ENCODE results near the gene WRAP73. TPM values are rescaled to one million over a fixed set of nuclear protein-coding genes. Genes with fewer than 3 reads are reported as not detected.

WRAP73 gene
- total and polyA plus RNA-seq, 9 donors, result 5.3 to 18.0 (median 15.8) TPM

DNA sequence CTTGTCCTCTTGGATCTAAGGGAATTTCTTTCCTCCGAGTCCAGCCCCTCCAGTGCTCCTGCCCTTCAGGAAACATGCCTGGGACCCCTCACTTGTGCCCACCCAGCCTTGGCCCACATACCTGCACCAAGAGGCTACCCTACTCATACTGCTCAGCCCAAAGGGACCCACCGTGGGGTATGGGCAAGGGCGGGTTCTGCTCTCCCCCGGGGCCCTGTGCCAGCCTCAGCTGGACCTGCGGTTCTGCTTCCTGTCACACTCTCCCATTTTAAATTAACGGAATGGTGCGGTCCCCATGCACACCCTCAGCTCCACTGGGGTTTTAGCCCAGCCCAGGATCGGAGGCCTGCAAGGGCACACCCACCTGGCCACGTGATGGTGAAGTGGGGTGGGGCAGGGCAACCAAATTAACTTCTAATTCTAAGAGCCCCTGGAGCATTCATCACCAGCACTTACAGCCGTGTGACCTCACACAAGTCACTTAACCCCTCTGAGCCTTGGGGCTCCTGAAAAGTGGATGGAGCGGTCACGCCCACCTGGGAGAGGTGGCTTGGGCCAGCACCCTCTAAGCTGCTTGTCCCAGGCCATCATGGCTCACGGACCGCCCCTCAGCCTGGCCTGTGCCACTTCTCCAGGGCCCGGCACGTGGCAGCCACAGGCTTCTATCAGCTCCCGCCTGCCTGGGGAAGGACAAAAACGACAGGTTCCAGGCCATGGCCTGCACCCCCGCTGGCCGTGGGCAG lies 30.8 kb upstream of the WRAP73 start:
- no peaks in the 10 kb centered on the region for H3K27me3 ChIP-seq
- no peak for DNase-seq
- intact Hi-C loops (cut with DNase I), result no loop called here
- TF ChIP-seq EP300 (IDR thresholded peaks at IDR 0.05) (no peak), POLR2A (IDR thresholded peaks at IDR 0.05) (no peak)
- TF ChIP-seq, protein P1, sequence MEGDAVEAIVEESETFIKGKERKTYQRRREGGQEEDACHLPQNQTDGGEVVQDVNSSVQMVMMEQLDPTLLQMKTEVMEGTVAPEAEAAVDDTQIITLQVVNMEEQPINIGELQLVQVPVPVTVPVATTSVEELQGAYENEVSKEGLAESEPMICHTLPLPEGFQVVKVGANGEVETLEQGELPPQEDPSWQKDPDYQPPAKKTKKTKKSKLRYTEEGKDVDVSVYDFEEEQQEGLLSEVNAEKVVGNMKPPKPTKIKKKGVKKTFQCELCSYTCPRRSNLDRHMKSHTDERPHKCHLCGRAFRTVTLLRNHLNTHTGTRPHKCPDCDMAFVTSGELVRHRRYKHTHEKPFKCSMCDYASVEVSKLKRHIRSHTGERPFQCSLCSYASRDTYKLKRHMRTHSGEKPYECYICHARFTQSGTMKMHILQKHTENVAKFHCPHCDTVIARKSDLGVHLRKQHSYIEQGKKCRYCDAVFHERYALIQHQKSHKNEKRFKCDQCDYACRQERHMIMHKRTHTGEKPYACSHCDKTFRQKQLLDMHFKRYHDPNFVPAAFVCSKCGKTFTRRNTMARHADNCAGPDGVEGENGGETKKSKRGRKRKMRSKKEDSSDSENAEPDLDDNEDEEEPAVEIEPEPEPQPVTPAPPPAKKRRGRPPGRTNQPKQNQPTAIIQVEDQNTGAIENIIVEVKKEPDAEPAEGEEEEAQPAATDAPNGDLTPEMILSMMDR (IDR thresholded peaks at IDR 0.05), result no peak
- peaks cover 1% of the 10 kb centered on the region for H3K4me1 ChIP-seq (ENCODE audit: insufficient read depth)
- WGBS, 3 donors, result 76 to 87% (median 78%) methylated on average over 19 to 20 of the region's 20 CpGs
- no peaks in the 10 kb centered on the region for H3K36me3 ChIP-seq
- H3K27ac ChIP-seq, result no peak overlapping the region
- H3K9me3 ChIP-seq, result no peaks in the 10 kb centered on the region
- no peak overlapping the region for H3K4me3 ChIP-seq

GRCh38 chr1:3679799-3680453 lies 30.0 kb upstream of the WRAP73 start:
- TF ChIP-seq, protein P1 (IDR thresholded peaks at IDR 0.05), result no peak
- no peak for TF ChIP-seq POLR2A (IDR thresholded peaks at IDR 0.05)
- TF ChIP-seq EP300 (IDR thresholded peaks at IDR 0.05), result no peak
- Histone ChIP-seq H3K9me3 (no peaks in the 10 kb centered on the region), H3K27me3 (no peaks in the 10 kb centered on the region), H3K27ac (no peak overlapping the region), H3K4me1 (ENCODE audit: insufficient read depth) (peaks cover 1% of the 10 kb centered on the region), H3K36me3 (no peaks in the 10 kb centered on the region), H3K4me3 (no peak overlapping the region)
- 90 to 96% (median 94%) methylated on average over 9 of the region's 9 CpGs for WGBS, 3 donors
- intact Hi-C loops (cut with DNase I), result no loop called here
- no peak for DNase-seq

DNA sequence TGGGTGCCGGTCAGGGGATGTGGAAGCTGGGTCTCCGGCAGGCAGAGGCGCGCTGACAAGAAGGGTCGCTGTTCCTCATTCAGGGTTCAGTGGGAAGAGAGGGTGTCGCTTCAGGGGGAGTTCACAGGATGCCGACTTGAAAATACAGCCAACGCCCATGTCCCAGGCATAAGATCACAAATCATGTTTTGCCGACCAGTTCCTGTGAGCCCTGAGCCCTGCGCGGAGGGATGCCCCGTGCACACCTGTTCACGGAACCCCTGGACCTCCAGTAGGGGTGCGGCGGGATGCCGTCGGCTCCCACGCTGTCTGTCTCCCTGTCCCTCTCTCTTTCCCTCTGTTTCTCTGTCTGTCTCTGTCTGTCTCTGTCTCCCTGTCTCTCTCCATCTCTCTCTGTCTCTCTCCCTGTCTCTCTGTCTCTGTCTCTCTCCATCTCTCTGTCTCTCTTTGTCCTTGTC lies 29.2 kb upstream of the WRAP73 start:
- 53 to 70% (median 60%) methylated on average over 18 of the region's 18 CpGs for WGBS, 3 donors
- intact Hi-C loops (cut with DNase I), result no loop called here
- H3K27me3 ChIP-seq, result no peaks in the 10 kb centered on the region
- H3K9me3 ChIP-seq, result no peaks in the 10 kb centered on the region
- H3K36me3 ChIP-seq, result no peaks in the 10 kb centered on the region
- no peak overlapping the region for H3K27ac ChIP-seq
- no peak overlapping the region for H3K4me3 ChIP-seq
- TF ChIP-seq, protein P1 (IDR thresholded peaks at IDR 0.05), result no peak
- DNase-seq, result no peak
- H3K4me1 ChIP-seq (ENCODE audit: insufficient read depth), result peaks cover 1% of the 10 kb centered on the region

GRCh38 chr1:3678361-3679097 lies 28.6 kb upstream of the WRAP73 start:
- Histone ChIP-seq H3K4me3 (no peak overlapping the region), H3K9me3 (no peaks in the 10 kb centered on the region), H3K36me3 (no peaks in the 10 kb centered on the region), H3K27ac (no peak overlapping the region), H3K27me3 (no peaks in the 10 kb centered on the region), H3K4me1 (ENCODE audit: insufficient read depth) (no peaks in the 10 kb centered on the region)
- WGBS, 3 donors, result 67 to 76% (median 74%) methylated on average over 21 of the region's 21 CpGs
- intact Hi-C loops (cut with DNase I), result no loop called here
- no peak for DNase-seq
- TF ChIP-seq, protein P1 (IDR thresholded peaks at IDR 0.05), result no peak
- TF ChIP-seq POLR2A (IDR thresholded peaks at IDR 0.05) (no peak), EP300 (IDR thresholded peaks at IDR 0.05) (no peak)
